ENCODE results near the gene ALOX15B.
A peak's percentile ranks its signal among the peaks of the same experiment; 100 is the strongest.

- no peak for TF ChIP-seq CTCF (conservative IDR thresholded peaks at IDR 0.05 in 1 of 2, IDR thresholded peaks at IDR 0.05 in 1 of 2; ENCODE audit: low read depth in 1 of 2, low read length in 2 of 2)
- TF ChIP-seq EZH2 (IDR thresholded peaks at IDR 0.05; ENCODE audit: low read length, missing control alignments), result peak; percentile 71
These were observed 24.1 kb downstream of the ALOX15B start for GRCh38 chr17:8062807-8063483.
